Liver (tissue), 9 donors: ENCODE measurements around the gene KCNK2. TPM values are rescaled to one million over a fixed set of nuclear protein-coding genes. Genes with fewer than 3 reads are reported as not detected.

ENCODE experiments used
- DNase-seq: peaks from one replicate; pipeline ENCODE4 v3.0.0-alpha.2; 2017; ENCODE audit warnings: low spot score
- H3K27ac ChIP-seq, 2 donors: one replicate each; pipeline ENCODE4 v1.7.0; 2013; ENCODE audit warnings: inconsistent platforms in 2 of 2, low read length in 2 of 2, control low read depth in 1 of 2, low read depth in 1 of 2, mild to moderate bottlenecking in 1 of 2
- H3K27me3 ChIP-seq, 4 donors: one replicate each; pipeline versions ENCODE4 v1.6.1 to v1.7.0; 2013; ENCODE audit warnings: low read length in 3 of 4, inconsistent platforms in 1 of 4, mild to moderate bottlenecking in 1 of 4, moderate library complexity in 1 of 4; ENCODE audit not compliant: control insufficient read depth in 4 of 4, insufficient read depth in 4 of 4
- H3K36me3 ChIP-seq, 4 donors: one replicate each; pipeline versions ENCODE4 v1.6.1 to v1.7.0; 2013; ENCODE audit warnings: low read length in 3 of 4, mild to moderate bottlenecking in 3 of 4, low read depth in 1 of 4, moderate library complexity in 1 of 4; ENCODE audit not compliant: control insufficient read depth in 4 of 4, insufficient read depth in 3 of 4
- H3K4me1 ChIP-seq, 4 donors: one replicate each; pipeline versions ENCODE4 v1.6.1 to v1.7.0; 2013; ENCODE audit warnings: low read length in 3 of 4, mild to moderate bottlenecking in 3 of 4, moderate library complexity in 1 of 4; ENCODE audit not compliant: control insufficient read depth in 4 of 4, insufficient read depth in 4 of 4
- H3K4me3 ChIP-seq, 3 donors: one replicate each; pipeline versions ENCODE4 v1.6.1 to v1.7.0; 2013; ENCODE audit warnings: low read length in 3 of 3, control low read depth in 1 of 3, low read depth in 1 of 3, mild to moderate bottlenecking in 1 of 3
- H3K9ac ChIP-seq, 2 donors: one replicate each; pipeline ENCODE4 v1.7.0; 2013; ENCODE audit warnings: low read length in 2 of 2, mild to moderate bottlenecking in 2 of 2, moderate library complexity in 2 of 2, control low read depth in 1 of 2, low read depth in 1 of 2
- H3K9me3 ChIP-seq, 4 donors: one replicate each; pipeline versions ENCODE4 v1.6.1 to v1.7.0; 2013; ENCODE audit warnings: low read length in 3 of 4; ENCODE audit not compliant: control insufficient read depth in 4 of 4
- EGR1 ChIP-seq, 2 donors: IDR thresholded peaks; 2 replicates each; pipeline ENCODE4 v1.6.1; 2016 to 2018; ENCODE audit warnings: antibody characterized with exemption in 2 of 2, low read depth in 2 of 2
- FOXA1 ChIP-seq: IDR thresholded peaks from 2 replicates; pipeline ENCODE4 v1.6.1; 2016; ENCODE audit warnings: antibody characterized with exemption
- FOXA2 ChIP-seq: IDR thresholded peaks from 2 replicates; pipeline ENCODE4 v1.6.1; 2016; ENCODE audit warnings: antibody characterized with exemption
- GABPA ChIP-seq, 2 donors: IDR thresholded peaks in 1 of 2; conservative IDR thresholded peaks in 1 of 2; 2 replicates each; pipeline ENCODE4 v1.6.1; 2016; ENCODE audit warnings: antibody characterized with exemption in 2 of 2, mild to moderate bottlenecking in 1 of 2, moderate library complexity in 1 of 2
- HNF4A ChIP-seq, 2 donors: conservative IDR thresholded peaks; 2 replicates each; pipeline ENCODE4 v1.6.1; 2016; ENCODE audit warnings: antibody characterized with exemption in 2 of 2, mild to moderate bottlenecking in 2 of 2
- HNF4G ChIP-seq: IDR thresholded peaks from 2 replicates; pipeline ENCODE4 v1.6.1; 2016; ENCODE audit warnings: antibody characterized with exemption
- JUND ChIP-seq, 2 donors: IDR thresholded peaks; 2 replicates each; pipeline ENCODE4 v1.6.1; 2016; ENCODE audit warnings: antibody characterized with exemption in 2 of 2
- NR2F2 ChIP-seq: IDR thresholded peaks from 2 replicates; pipeline ENCODE4 v1.6.1; 2016; ENCODE audit warnings: antibody characterized with exemption
- RAD21 ChIP-seq, 2 donors: IDR thresholded peaks; 2 replicates each; pipeline ENCODE4 v1.6.1; 2016; ENCODE audit warnings: antibody characterized with exemption in 2 of 2, mild to moderate bottlenecking in 2 of 2
- RXRA ChIP-seq, 2 donors: IDR thresholded peaks; 2 replicates each; pipeline ENCODE4 v1.6.1; 2017 to 2018; ENCODE audit warnings: antibody characterized with exemption in 2 of 2, mild to moderate bottlenecking in 1 of 2
- SP1 ChIP-seq: IDR thresholded peaks from 2 replicates; pipeline ENCODE4 v1.6.1; 2018; ENCODE audit warnings: antibody characterized with exemption, mild to moderate bottlenecking
- TAF1 ChIP-seq: conservative IDR thresholded peaks from 2 replicates; pipeline ENCODE4 v1.6.1; 2016; ENCODE audit warnings: antibody characterized with exemption, mild to moderate bottlenecking
- YY1 ChIP-seq: IDR thresholded peaks from 2 replicates; pipeline ENCODE4 v1.6.1; 2016; ENCODE audit warnings: antibody characterized with exemption, mild to moderate bottlenecking
- WGBS: extraction: QIAGEN DNeasy Blood & Tissue Kit; methylation state at CpG from one replicate; pipeline ENCODE4 v1.1.7; 2013; 5-methylcytosine and 5-hydroxymethylcytosine counted together
- polyA plus RNA-seq, 2 donors: library from polyadenylated mRNA; stranded (reverse) in 1 of 2; unstranded in 1 of 2; fragments of 200-250 nt in 1 of 2; fragments of >200 nt in 1 of 2; fragmentation: Nextera tagmentation in 1 of 2; extraction: Ambion mirVana in 1 of 2; gene quantifications; one replicate each; pipeline versions ENCODE4 v1.2.1 to v1.2.3, GENCODE V29; 2013 to 2015
- total RNA-seq, 2 donors: library from RNA; depleted of rRNA; stranded (reverse); fragments of >200 nt; gene quantifications; one replicate each; pipeline ENCODE4 v1.2.3, GENCODE V29; 2014
- TF ChIP-seq, protein P1 (sequence below): fragments of 150-350 bp; IDR thresholded peaks from 2 replicates; pipeline ENCODE4 v1.5.1; 2017; ENCODE audit warnings: improper control_type of control experiment, low read depth, low read length; ENCODE audit not compliant: missing input control
- TF ChIP-seq, protein P2 (sequence below): IDR thresholded peaks from 2 replicates; pipeline ENCODE4 v1.6.1; 2016; ENCODE audit warnings: antibody characterized with exemption
- TF ChIP-seq, protein P3 (sequence below): IDR thresholded peaks from 2 replicates; pipeline ENCODE4 v1.6.1; 2016; ENCODE audit warnings: antibody characterized with exemption, mild to moderate bottlenecking
- donor health status: healthy.
- donor health status: healthy.
- donor health status: healthy.
- donor health status: healthy.
- donor health status: healthy.

Gene KCNK2
- total and polyA plus RNA-seq, 4 donors = 0.01 to 0.08 TPM; not detected in 2

DNA sequence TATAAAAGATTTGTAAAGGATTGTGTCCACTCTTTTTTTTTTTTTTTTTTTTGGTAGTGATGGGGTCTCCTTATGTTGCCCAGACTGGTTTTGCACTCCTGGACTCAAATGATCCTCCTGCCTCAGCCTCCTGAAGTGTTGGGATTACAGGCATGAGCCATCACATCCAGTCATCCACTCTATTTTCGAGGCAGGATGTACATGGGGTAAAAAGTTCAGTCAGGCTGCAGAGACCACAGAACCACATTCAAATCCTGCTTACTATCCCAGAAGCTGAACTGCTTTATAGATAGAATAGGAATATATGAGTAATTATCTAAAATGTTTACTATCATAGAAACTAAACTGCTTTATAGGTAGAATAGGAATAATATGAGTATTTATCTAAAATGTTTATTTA is 26.0 kb upstream of the KCNK2 start:
- DNase-seq = no peak
- Histone ChIP-seq H3K27me3 (no peaks in the 10 kb centered on the region), H3K27ac (no peak overlapping the region), H3K4me3 (no peak overlapping the region), H3K36me3 (no peaks in the 10 kb centered on the region), H3K9me3 (no peaks in the 10 kb centered on the region), H3K4me1 (no peaks in the 10 kb centered on the region), H3K9ac (no peak overlapping the region)
- TF ChIP-seq, protein P1, sequence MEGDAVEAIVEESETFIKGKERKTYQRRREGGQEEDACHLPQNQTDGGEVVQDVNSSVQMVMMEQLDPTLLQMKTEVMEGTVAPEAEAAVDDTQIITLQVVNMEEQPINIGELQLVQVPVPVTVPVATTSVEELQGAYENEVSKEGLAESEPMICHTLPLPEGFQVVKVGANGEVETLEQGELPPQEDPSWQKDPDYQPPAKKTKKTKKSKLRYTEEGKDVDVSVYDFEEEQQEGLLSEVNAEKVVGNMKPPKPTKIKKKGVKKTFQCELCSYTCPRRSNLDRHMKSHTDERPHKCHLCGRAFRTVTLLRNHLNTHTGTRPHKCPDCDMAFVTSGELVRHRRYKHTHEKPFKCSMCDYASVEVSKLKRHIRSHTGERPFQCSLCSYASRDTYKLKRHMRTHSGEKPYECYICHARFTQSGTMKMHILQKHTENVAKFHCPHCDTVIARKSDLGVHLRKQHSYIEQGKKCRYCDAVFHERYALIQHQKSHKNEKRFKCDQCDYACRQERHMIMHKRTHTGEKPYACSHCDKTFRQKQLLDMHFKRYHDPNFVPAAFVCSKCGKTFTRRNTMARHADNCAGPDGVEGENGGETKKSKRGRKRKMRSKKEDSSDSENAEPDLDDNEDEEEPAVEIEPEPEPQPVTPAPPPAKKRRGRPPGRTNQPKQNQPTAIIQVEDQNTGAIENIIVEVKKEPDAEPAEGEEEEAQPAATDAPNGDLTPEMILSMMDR = no peak
- TF ChIP-seq GABPA (IDR thresholded peaks at IDR 0.05 in 1 of 2, conservative IDR thresholded peaks at IDR 0.05 in 1 of 2) (no peak), HNF4A (conservative IDR thresholded peaks at IDR 0.05) (no peak), FOXA1 (no peak), HNF4G (no peak), YY1 (no peak), NR2F2 (no peak), SP1 (no peak)
- TF ChIP-seq, protein P2, sequence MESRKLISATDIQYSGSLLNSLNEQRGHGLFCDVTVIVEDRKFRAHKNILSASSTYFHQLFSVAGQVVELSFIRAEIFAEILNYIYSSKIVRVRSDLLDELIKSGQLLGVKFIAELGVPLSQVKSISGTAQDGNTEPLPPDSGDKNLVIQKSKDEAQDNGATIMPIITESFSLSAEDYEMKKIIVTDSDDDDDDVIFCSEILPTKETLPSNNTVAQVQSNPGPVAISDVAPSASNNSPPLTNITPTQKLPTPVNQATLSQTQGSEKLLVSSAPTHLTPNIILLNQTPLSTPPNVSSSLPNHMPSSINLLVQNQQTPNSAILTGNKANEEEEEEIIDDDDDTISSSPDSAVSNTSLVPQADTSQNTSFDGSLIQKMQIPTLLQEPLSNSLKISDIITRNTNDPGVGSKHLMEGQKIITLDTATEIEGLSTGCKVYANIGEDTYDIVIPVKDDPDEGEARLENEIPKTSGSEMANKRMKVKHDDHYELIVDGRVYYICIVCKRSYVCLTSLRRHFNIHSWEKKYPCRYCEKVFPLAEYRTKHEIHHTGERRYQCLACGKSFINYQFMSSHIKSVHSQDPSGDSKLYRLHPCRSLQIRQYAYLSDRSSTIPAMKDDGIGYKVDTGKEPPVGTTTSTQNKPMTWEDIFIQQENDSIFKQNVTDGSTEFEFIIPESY = no peak
- TF ChIP-seq, protein P3, sequence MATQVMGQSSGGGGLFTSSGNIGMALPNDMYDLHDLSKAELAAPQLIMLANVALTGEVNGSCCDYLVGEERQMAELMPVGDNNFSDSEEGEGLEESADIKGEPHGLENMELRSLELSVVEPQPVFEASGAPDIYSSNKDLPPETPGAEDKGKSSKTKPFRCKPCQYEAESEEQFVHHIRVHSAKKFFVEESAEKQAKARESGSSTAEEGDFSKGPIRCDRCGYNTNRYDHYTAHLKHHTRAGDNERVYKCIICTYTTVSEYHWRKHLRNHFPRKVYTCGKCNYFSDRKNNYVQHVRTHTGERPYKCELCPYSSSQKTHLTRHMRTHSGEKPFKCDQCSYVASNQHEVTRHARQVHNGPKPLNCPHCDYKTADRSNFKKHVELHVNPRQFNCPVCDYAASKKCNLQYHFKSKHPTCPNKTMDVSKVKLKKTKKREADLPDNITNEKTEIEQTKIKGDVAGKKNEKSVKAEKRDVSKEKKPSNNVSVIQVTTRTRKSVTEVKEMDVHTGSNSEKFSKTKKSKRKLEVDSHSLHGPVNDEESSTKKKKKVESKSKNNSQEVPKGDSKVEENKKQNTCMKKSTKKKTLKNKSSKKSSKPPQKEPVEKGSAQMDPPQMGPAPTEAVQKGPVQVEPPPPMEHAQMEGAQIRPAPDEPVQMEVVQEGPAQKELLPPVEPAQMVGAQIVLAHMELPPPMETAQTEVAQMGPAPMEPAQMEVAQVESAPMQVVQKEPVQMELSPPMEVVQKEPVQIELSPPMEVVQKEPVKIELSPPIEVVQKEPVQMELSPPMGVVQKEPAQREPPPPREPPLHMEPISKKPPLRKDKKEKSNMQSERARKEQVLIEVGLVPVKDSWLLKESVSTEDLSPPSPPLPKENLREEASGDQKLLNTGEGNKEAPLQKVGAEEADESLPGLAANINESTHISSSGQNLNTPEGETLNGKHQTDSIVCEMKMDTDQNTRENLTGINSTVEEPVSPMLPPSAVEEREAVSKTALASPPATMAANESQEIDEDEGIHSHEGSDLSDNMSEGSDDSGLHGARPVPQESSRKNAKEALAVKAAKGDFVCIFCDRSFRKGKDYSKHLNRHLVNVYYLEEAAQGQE = no peak
- 37% methylated on average over 1 of the region's 1 CpG for WGBS

DNA sequence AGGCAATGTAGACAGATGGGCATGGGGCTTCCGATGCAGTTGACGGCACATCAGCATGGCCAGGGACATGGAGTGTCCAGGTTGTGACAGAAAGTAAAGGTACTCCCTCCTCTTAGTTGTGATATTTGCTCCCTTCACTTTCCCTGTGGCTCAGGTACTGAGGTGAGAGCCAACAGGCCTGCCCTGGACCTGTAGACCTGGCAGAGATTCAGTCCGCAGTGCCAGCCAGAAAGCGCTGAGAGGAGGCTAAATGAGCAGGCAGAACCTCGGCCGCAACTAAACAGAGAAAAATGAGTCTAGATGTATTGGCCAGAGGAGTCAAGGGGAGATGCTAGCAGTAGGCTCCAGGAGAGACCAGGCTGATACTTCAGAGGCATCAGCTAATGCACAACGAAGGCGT is 22.6 kb upstream of the KCNK2 start:
- H3K27me3 ChIP-seq = no peaks in the 10 kb centered on the region
- 88% methylated on average over 8 of the region's 8 CpGs for WGBS
- TF ChIP-seq, protein P1 = no peak
- TF ChIP-seq JUND (IDR thresholded peaks at IDR 0.05) = no peak
- TF ChIP-seq HNF4G = no peak
- no peak for TF ChIP-seq NR2F2
- no peak for TF ChIP-seq RXRA (IDR thresholded peaks at IDR 0.05)
- TF ChIP-seq, protein P2 = no peak
- TF ChIP-seq GABPA (IDR thresholded peaks at IDR 0.05 in 1 of 2, conservative IDR thresholded peaks at IDR 0.05 in 1 of 2) = no peak
- no peak for TF ChIP-seq TAF1
- no peak for TF ChIP-seq YY1
- no peak for TF ChIP-seq FOXA2
- TF ChIP-seq RAD21 (IDR thresholded peaks at IDR 0.05) = no peak
- TF ChIP-seq FOXA1 = no peak
- no peak for TF ChIP-seq EGR1 (IDR thresholded peaks at IDR 0.05; ENCODE audit: low read depth in 2 of 2)
- no peak for TF ChIP-seq SP1
- no peak for TF ChIP-seq HNF4A (conservative IDR thresholded peaks at IDR 0.05)
- TF ChIP-seq, protein P3 = no peak

More for the DNA sequence above, 22.6 kb upstream of the KCNK2 start:
- Histone ChIP-seq H3K9ac (no peak overlapping the region), H3K4me1 (no peaks in the 10 kb centered on the region), H3K4me3 (no peak overlapping the region), H3K9me3 (no peaks in the 10 kb centered on the region), H3K27ac (no peak overlapping the region), H3K36me3 (no peaks in the 10 kb centered on the region)
- no peak for DNase-seq
